IPS-NIHi7 (cell line): ENCODE measurements around the gene CT47A7.
"Not testable (repeated sequence)": the region's sequence is repeated elsewhere in the genome, so short reads cannot be mapped to it uniquely, and the experiment has no call there.

Source experiments
- DNase-seq: peaks from one replicate; pipeline ENCODE4 v3.0.0; 2012; ENCODE audit warnings: mixed read lengths; ENCODE audit errors: extremely low spot score

Gene CT47A7

GRCh38 chrX:120956500-120956899 lies at the start of gene CT47A7:
Gene CT47A7, minus strand, starts transcription at chrX:120956600. Its CDS starts 255 bp downstream, at chrX:120956345.
- not testable (repeated sequence) for DNase-seq

GRCh38 chrX:121000589-121000988 lies 44.2 kb upstream of the CT47A7 start:
- DNase-seq: no peak

GRCh38 chrX:120999413-120999812 lies 43.0 kb upstream of the CT47A7 start:
- DNase-seq: no peak

- DNase-seq: not testable (repeated sequence)
These were observed 29.3 kb upstream of the CT47A7 start, which contains the start of gene CT47A1 for GRCh38 chrX:120985660-120986059. Gene CT47A1, minus strand, starts transcription at chrX:120985760. Its CDS starts 231 bp downstream, at chrX:120985529.
